WTC11 (cell line): ENCODE results near the gene MBD6.

ENCODE experiments used
- CBFB ChIP-seq: sonication (generic); formaldehyde crosslinking; IDR thresholded peaks from 2 replicates; pipeline ENCODE4 v1.8.1; 2022; ENCODE audit warnings: mild to moderate bottlenecking, low read depth, missing genetic modification reagents
- CTCF ChIP-seq: fragments of 200-600 bp; IDR thresholded peaks from 2 replicates; pipeline ENCODE4 v1.8.0; 2022; ENCODE audit warnings: antibody characterized with exemption
- JUN ChIP-seq: sonication (generic); formaldehyde crosslinking; IDR thresholded peaks from 2 replicates; pipeline ENCODE4 v1.8.0; 2023; ENCODE audit warnings: mild to moderate bottlenecking, missing genetic modification reagents
- NR2C2 ChIP-seq: sonication (generic); formaldehyde crosslinking; IDR thresholded peaks from 2 replicates; pipeline ENCODE4 v1.8.0; 2022; ENCODE audit warnings: mild to moderate bottlenecking, missing genetic modification reagents
- SOX15 ChIP-seq: fragments of 250-450 bp; sonication (Bioruptor Pico); IDR thresholded peaks from 2 replicates; pipeline ENCODE4 v1.9.0; 2021; ENCODE audit warnings: mild to moderate bottlenecking
- ZBTB21 ChIP-seq: sonication (generic); formaldehyde crosslinking; IDR thresholded peaks from 2 replicates; pipeline ENCODE4 v1.8.1; 2023; ENCODE audit warnings: mild to moderate bottlenecking, missing genetic modification reagents, borderline replicate concordance
- ZBTB43 ChIP-seq: sonication (generic); formaldehyde crosslinking; IDR thresholded peaks from 2 replicates; pipeline ENCODE4 v1.8.1; 2023; ENCODE audit warnings: mild to moderate bottlenecking, missing genetic modification reagents
- ZNF396 ChIP-seq: fragments of 250-450 bp; sonication (Bioruptor Pico); IDR thresholded peaks from 2 replicates; pipeline ENCODE4 v1.8.0; 2021; ENCODE audit warnings: mild to moderate bottlenecking, moderate library complexity, borderline replicate concordance

GRCh38 chr12:57548488-57548887, 25.9 kb downstream of the MBD6 start:
- TF ChIP-seq ZNF396 = no peak
- TF ChIP-seq CTCF = no peak
- TF ChIP-seq NR2C2 (CRISPR knock-in tag) = no peak
- TF ChIP-seq CBFB (CRISPR knock-in tag) = no peak
- TF ChIP-seq JUN (CRISPR knock-in tag) = no peak
- no peak for TF ChIP-seq SOX15 (CRISPR knock-in tag)
- no peak for TF ChIP-seq ZBTB21 (CRISPR knock-in tag)
- no peak for TF ChIP-seq ZBTB43 (CRISPR knock-in tag)
